Retina (tissue), 1 donor: ENCODE data around the gene MAP7.
"Not testable (repeated sequence)": the region's sequence is repeated elsewhere in the genome, so short reads cannot be mapped to it uniquely, and the experiment has no call there.

ENCODE experiments used
- DNase-seq: peaks from one replicate; pipeline ENCODE4 v3.0.0-alpha.2; 2016

The MAP7 gene

GRCh38 chr6:136465766-136466303 is 84.4 kb downstream of the MAP7 start:
- DNase-seq, result no peak

- DNase-seq, result no peak
Measured at GRCh38 chr6:136464874-136465273, 85.3 kb downstream of the MAP7 start.

GRCh38 chr6:136464148-136464547 is 86.1 kb downstream of the MAP7 start:
- DNase-seq, result no peak

- no peak for DNase-seq
Measured at GRCh38 chr6:136463743-136464142, 86.5 kb downstream of the MAP7 start.

- no peak for DNase-seq
Measured at GRCh38 chr6:136446579-136447187, 103.5 kb downstream of the MAP7 start.

- DNase-seq, result no peak
Measured at GRCh38 chr6:136446145-136446544, 104.1 kb downstream of the MAP7 start.

- DNase-seq, result no peak
Measured at GRCh38 chr6:136445063-136445462, 105.2 kb downstream of the MAP7 start.

GRCh38 chr6:136440203-136440602 is 110.0 kb downstream of the MAP7 start:
- no peak for DNase-seq

GRCh38 chr6:136439514-136440190 is 110.6 kb downstream of the MAP7 start:
- no peak for DNase-seq

GRCh38 chr6:136438441-136438840 is 111.8 kb downstream of the MAP7 start:
- peak; percentile 18 for DNase-seq

- no peak for DNase-seq
Measured at GRCh38 chr6:136437246-136437645, 113.0 kb downstream of the MAP7 start.

GRCh38 chr6:136435101-136435500 is 115.1 kb downstream of the MAP7 start:
- DNase-seq, result no peak

GRCh38 chr6:136431306-136431705 is 118.9 kb downstream of the MAP7 start:
- DNase-seq, result not testable (repeated sequence)

GRCh38 chr6:136429264-136430065 is 120.8 kb downstream of the MAP7 start:
- peak; percentile 34 for DNase-seq

GRCh38 chr6:136427378-136427717 is 122.9 kb downstream of the MAP7 start:
- DNase-seq, result no peak

- DNase-seq, result no peak
Measured at GRCh38 chr6:136426627-136427377, 123.4 kb downstream of the MAP7 start.

- no peak for DNase-seq
Measured at GRCh38 chr6:136425793-136426192, 124.4 kb downstream of the MAP7 start.

GRCh38 chr6:136424901-136425300 is 125.3 kb downstream of the MAP7 start:
- DNase-seq, result no peak

GRCh38 chr6:136424450-136424849 is 125.8 kb downstream of the MAP7 start:
- no peak for DNase-seq

GRCh38 chr6:136421537-136422158 is 128.6 kb downstream of the MAP7 start:
- no peak for DNase-seq

GRCh38 chr6:136420853-136421252 is 129.4 kb downstream of the MAP7 start:
- no peak for DNase-seq

- DNase-seq, result no peak
Measured at GRCh38 chr6:136415351-136416007, 134.7 kb downstream of the MAP7 start.
